Motor neuron (in vitro differentiated cells): ENCODE measurements around the gene ALKBH5. TPM values are rescaled to one million over a fixed set of nuclear protein-coding genes. Genes with fewer than 3 reads are reported as not detected.
A peak's percentile ranks its signal among the peaks of the same experiment; 100 is the strongest.

Experiments
- ATAC-seq, 8 experiments: fragments of 200-7000 bp; cut with Tn5 transposase; replicated peaks in 6 of 8; 2 replicates each; pipeline ENCODE4 v1.8.0; 2021; ENCODE audit warnings: mild to moderate bottlenecking in 8 of 8, moderate library complexity in 8 of 8
- H3K27ac ChIP-seq, 2 donors: fragments of 250-450 bp; sonication (Bioruptor Pico); 2 replicates each; pipeline ENCODE4 v1.9.0; 2021; ENCODE audit warnings: antibody characterized with exemption in 2 of 2, mild to moderate bottlenecking in 2 of 2, moderate library complexity in 1 of 2
- H3K4me1 ChIP-seq, 2 donors: fragments of 250-450 bp; sonication (Bioruptor Pico); replicated peaks in 1 of 2; 2 replicates each; pipeline ENCODE4 v1.6.1; 2021; ENCODE audit warnings: antibody characterized with exemption in 2 of 2, mild to moderate bottlenecking in 2 of 2, moderate library complexity in 1 of 2
- H3K4me3 ChIP-seq, 5 donors: fragments of 250-450 bp; sonication (Bioruptor Pico); 2 replicates each; pipeline ENCODE4 v1.9.0; 2021; ENCODE audit warnings: antibody characterized with exemption in 5 of 5, mild to moderate bottlenecking in 5 of 5, moderate library complexity in 4 of 5
- WGBS, 10 experiments: fragments of 450-650 bp; shearing (Covaris generic); methylation state at CpG; one replicate each; pipeline ENCODE4 v1.0.0; 2022; 5-methylcytosine and 5-hydroxymethylcytosine counted together
- in situ Hi-C, 9 experiments: fragments of 400-800 bp; cut with MboI; loops; one replicate each; pipeline ENCODE4 v1.15.0; 2021; ENCODE audit warnings: low sequenced_read_pairs in 9 of 9, low pct_unique_long_range_greater_than_20kb in 2 of 9; ENCODE audit not compliant: unreplicated experiment in 9 of 9
- total RNA-seq, 8 experiments: library from RNA; unstranded; fragments of 300-600 nt; gene quantifications; 2 replicates each; pipeline versions ENCODE4 v1.2.3 to v1.2.4, GENCODE V29; 2022

ALKBH5 gene
- total RNA-seq, result 100 to 1,000 TPM in 2 of 8 experiments, 10 to 100 TPM in 6; 60.4 to 140 (median 79.8) TPM

- H3K4me1 ChIP-seq, result peaks cover 27 to 32% of the 10 kb centered on the region in 2 donors
- WGBS, 10 experiments, result 0 to 1% (median 0%) methylated on average over 3 to 16 of the region's 98 CpGs; no CpG with 5 or more reads in 6 of the 10 experiments
- in situ Hi-C loops, result no loop called here
- peak; percentile 83 to 92 (median 87) for ATAC-seq
- peak within 1 kb of the TSS; percentile 97 to 98 for H3K27ac ChIP-seq
- peak within 1 kb of the TSS; percentile 48 to 73 (median 64) for H3K4me3 ChIP-seq
Measured at GRCh38 chr17:18183334-18184142, at the start of gene ALKBH5. ALKBH5 (plus strand) TSS chr17:18183828; CDS start chr17:18184244, 416 bp downstream.

- peak in 4 of 8 experiments; percentile 6 to 17 (median 12) for ATAC-seq
- in situ Hi-C loops, result no loop called here
- WGBS, 10 experiments, result 63 to 87% (median 70%) methylated on average over 3 to 4 of the region's 19 CpGs; no CpG with 5 or more reads in 7 of the 10 experiments
- H3K4me3 ChIP-seq, result no peak overlapping the region
- H3K4me1 ChIP-seq, result peaks cover under 1 to 2% of the 10 kb centered on the region in 2 donors
- no peak overlapping the region for H3K27ac ChIP-seq
Measured at GRCh38 chr17:18136357-18136756, 47.3 kb upstream of the ALKBH5 start.

- WGBS, 10 experiments, result 40 to 100% (median 58%) methylated on average over 1 to 4 of the region's 8 CpGs; no CpG with 5 or more reads in 4 of the 10 experiments
- in situ Hi-C loops, result no loop called here
- no peak for ATAC-seq
- Histone ChIP-seq H3K27ac (no peak overlapping the region), H3K4me1 (peaks cover 2% of the 10 kb centered on the region in 2 donors), H3K4me3 (no peak overlapping the region)
Measured at GRCh38 chr17:18138065-18138749, 45.4 kb upstream of the ALKBH5 start.

GRCh38 chr17:18139092-18139491, 44.5 kb upstream of the ALKBH5 start:
- WGBS, 10 experiments, result 83% methylated on average over 1 of the region's 2 CpGs; no CpG with 5 or more reads in 9 of the 10 experiments

GRCh38 chr17:18139498-18139897, 44.1 kb upstream of the ALKBH5 start:
- in situ Hi-C loops, result no loop called here
- H3K4me1 ChIP-seq, result peaks cover 2% of the 10 kb centered on the region in 2 donors
- H3K4me3 ChIP-seq, result no peak overlapping the region
- peak in 5 of 8 experiments; percentile 9 to 15 (median 9) for ATAC-seq
- no peak overlapping the region for H3K27ac ChIP-seq
- WGBS, 10 experiments, result no CpG with 5 or more reads among the region's 14 CpGs

More at GRCh38 chr17:18139092-18139491, 44.5 kb upstream of the ALKBH5 start:
- in situ Hi-C loops, result no loop called here
- Histone ChIP-seq H3K27ac (no peak overlapping the region), H3K4me3 (no peak overlapping the region), H3K4me1 (peaks cover 2% of the 10 kb centered on the region in 2 donors)
- no peak for ATAC-seq

- peak; percentile 26 to 72 (median 48) for ATAC-seq
Measured at GRCh38 chr17:18139949-18140348, 43.7 kb upstream of the ALKBH5 start.

GRCh38 chr17:18140648-18141047, 43.0 kb upstream of the ALKBH5 start:
- Histone ChIP-seq H3K4me1 (peaks cover 2% of the 10 kb centered on the region in 2 donors), H3K27ac (no peak overlapping the region), H3K4me3 (no peak overlapping the region)
- ATAC-seq, result no peak
- 0 to 83% methylated on average over 1 of the region's 3 CpGs; no CpG with 5 or more reads in 8 of the 10 experiments for WGBS, 10 experiments
- in situ Hi-C loops, result no loop called here

More at GRCh38 chr17:18139949-18140348, 43.7 kb upstream of the ALKBH5 start:
- peaks cover 2% of the 10 kb centered on the region in 2 donors for H3K4me1 ChIP-seq
- WGBS, 10 experiments, result 29% methylated on average over 1 of the region's 3 CpGs; no CpG with 5 or more reads in 9 of the 10 experiments
- no peak overlapping the region for H3K27ac ChIP-seq
- H3K4me3 ChIP-seq, result no peak overlapping the region
- in situ Hi-C loops, result no loop called here

GRCh38 chr17:18141210-18141803, 42.3 kb upstream of the ALKBH5 start:
- H3K27ac ChIP-seq, result no peak overlapping the region
- peak; percentile 7 to 63 (median 26) for ATAC-seq
- 0 to 81% (median 20%) methylated on average over 1 to 7 of the region's 9 CpGs; no CpG with 5 or more reads in 2 of the 10 experiments for WGBS, 10 experiments
- in situ Hi-C loops, result no loop called here
- no peak overlapping the region for H3K4me3 ChIP-seq
- peaks cover 2% of the 10 kb centered on the region in 2 donors for H3K4me1 ChIP-seq

GRCh38 chr17:18142417-18142816, 41.2 kb upstream of the ALKBH5 start:
- no peak overlapping the region for H3K27ac ChIP-seq
- no peak for ATAC-seq
- H3K4me1 ChIP-seq, result peaks cover 2% of the 10 kb centered on the region in 2 donors
- 90 to 100% methylated on average over 1 to 2 of the region's 3 CpGs; no CpG with 5 or more reads in 8 of the 10 experiments for WGBS, 10 experiments
- H3K4me3 ChIP-seq, result no peak overlapping the region
- in situ Hi-C loops, result no loop called here

- no peak overlapping the region for H3K4me3 ChIP-seq
- H3K4me1 ChIP-seq, result peaks cover 2% of the 10 kb centered on the region in 2 donors
- in situ Hi-C loops, result no loop called here
- ATAC-seq, result peak in 7 of 8 experiments; percentile 2 to 58 (median 34)
- no peak overlapping the region for H3K27ac ChIP-seq
- WGBS, 10 experiments, result 0 to 80% (median 35%) methylated on average over 1 to 4 of the region's 18 CpGs; no CpG with 5 or more reads in 4 of the 10 experiments
Measured at GRCh38 chr17:18143044-18143936, 40.3 kb upstream of the ALKBH5 start.

GRCh38 chr17:18144261-18144660, 39.4 kb upstream of the ALKBH5 start:
- in situ Hi-C loops, result no loop called here
- H3K4me1 ChIP-seq, result peaks cover 2% of the 10 kb centered on the region in 2 donors
- no peak overlapping the region for H3K4me3 ChIP-seq
- no peak overlapping the region for H3K27ac ChIP-seq
- WGBS, 10 experiments, result 33 to 100% (median 60%) methylated on average over 1 to 2 of the region's 4 CpGs; no CpG with 5 or more reads in 5 of the 10 experiments
- no peak for ATAC-seq

- H3K4me1 ChIP-seq, result peaks cover 2% of the 10 kb centered on the region in 2 donors
- no CpG with 5 or more reads among the region's 1 CpG for WGBS, 10 experiments
- no peak overlapping the region for H3K27ac ChIP-seq
- no peak overlapping the region for H3K4me3 ChIP-seq
- in situ Hi-C loops, result no loop called here
- no peak for ATAC-seq
Measured at GRCh38 chr17:18144855-18145254, 38.8 kb upstream of the ALKBH5 start.
